Stimulated activated CD4-positive, alpha-beta T cell treated with anti-CD3 and anti-CD28 coated beads, Interleukin-12 subunit alpha, Interleukin-12 subunit beta, amount 100 ng/mL, for 24 hours (primary cell): Measurements from ENCODE around the gene ANTKMT.
"Not testable (repeated sequence)": the region's sequence is repeated elsewhere in the genome, so short reads cannot be mapped to it uniquely, and the experiment has no call there.

Source experiments
- DNase-seq, 2 experiments: peaks; one replicate each; pipeline ENCODE4 v3.0.0-alpha.2; 2020; ENCODE audit warnings: low read depth in 2 of 2

ANTKMT gene

DNA sequence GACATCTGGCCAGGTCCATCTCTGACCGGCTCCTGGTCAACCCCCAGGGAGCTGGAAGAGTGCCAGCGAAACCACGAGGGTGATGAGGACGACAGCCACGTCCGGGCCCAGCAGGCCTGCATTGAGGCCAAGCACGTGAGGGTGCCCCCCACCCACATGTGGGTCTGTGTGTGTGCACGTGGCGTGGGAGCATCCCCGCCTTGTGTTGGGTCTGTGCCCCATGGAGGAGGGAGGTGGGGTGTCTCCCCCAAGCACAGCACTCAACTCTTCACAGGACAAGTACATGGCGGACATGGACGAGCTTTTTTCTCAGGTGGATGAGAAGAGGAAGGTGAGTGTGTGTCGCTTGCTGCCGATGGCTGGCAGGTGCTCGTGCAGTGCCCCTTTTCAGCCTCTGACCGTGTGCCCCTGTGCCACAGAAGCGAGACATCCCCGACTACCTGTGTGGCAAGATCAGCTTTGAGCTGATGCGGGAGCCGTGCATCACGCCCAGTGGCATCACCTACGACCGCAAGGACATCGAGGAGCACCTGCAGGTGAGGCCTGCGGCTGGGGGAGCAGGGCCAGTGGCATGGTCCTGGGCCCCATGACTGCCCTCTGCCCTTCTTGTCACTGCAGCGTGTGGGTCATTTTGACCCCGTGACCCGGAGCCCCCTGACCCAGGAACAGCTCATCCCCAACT is 39.1 kb upstream of the ANTKMT start:
- DNase-seq = no peak

GRCh38 chr16:682493-683395 is 38.2 kb upstream of the ANTKMT start:
- DNase-seq = no peak

- DNase-seq = no peak
Measured at GRCh38 chr16:683396-684070, 37.4 kb upstream of the ANTKMT start.

GRCh38 chr16:684071-684794 is 36.7 kb upstream of the ANTKMT start, which contains the start of gene JMJD8:
TSS of gene JMJD8 (minus strand) at chr16:684334. CDS start at chr16:684319, 15 bp downstream.
- DNase-seq = peak; percentile 97

DNA sequence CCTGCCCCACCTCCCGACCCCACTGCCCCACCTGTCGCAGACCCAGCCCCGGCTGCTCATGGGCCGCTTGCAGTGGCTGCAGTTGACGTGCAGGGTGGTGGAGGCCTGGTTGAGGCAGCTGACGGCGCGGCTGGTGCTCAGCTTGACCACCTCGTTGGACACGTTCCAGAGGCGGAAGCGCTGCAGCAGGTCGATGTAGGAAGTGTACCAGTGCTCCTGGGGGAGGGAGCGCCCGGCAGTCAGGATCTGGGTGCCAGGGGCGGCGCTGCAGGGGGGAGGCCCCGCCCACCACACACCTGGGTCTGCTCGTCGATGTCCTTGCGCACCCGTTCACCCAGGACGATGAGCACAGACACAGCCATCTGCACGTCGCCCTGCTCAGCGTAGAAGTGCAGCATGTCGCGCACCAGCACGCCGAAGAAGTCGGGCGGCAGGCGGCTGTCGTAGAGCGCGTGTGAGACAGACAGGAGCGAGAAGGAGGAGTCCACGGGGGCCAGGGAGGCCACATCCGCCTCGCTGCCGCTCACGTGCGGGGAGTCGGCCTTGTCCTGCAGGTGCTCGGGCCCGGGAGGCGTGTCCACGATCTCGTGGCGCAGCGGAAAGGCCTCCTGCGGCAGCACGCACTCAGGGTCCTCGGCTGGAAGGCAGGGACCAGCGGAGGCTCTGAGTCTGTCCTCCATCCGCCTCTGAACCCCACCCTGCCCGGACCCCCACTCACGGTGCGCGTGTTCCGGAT is 35.8 kb upstream of the ANTKMT start:
- DNase-seq = no peak

DNA sequence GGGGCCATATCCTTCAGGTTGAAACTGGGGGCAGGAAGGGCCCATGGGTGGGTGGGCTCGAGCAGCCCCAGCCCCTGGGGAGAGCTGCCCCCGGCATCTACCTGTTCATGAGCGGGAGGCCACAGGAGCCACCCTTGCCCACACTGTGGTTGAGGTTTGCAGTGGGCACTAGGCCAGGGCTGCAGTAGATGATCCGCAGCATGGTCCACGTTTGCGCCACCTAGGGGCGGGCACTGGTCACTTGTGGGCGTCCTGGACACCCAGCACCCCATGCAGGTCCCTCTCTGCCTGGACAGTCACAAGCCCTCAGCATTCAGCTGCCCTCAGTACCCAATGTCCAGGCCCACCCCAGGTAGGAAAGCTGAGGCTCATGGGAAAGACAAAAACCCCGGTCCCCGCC is 35.0 kb upstream of the ANTKMT start:
- DNase-seq = no peak

DNA sequence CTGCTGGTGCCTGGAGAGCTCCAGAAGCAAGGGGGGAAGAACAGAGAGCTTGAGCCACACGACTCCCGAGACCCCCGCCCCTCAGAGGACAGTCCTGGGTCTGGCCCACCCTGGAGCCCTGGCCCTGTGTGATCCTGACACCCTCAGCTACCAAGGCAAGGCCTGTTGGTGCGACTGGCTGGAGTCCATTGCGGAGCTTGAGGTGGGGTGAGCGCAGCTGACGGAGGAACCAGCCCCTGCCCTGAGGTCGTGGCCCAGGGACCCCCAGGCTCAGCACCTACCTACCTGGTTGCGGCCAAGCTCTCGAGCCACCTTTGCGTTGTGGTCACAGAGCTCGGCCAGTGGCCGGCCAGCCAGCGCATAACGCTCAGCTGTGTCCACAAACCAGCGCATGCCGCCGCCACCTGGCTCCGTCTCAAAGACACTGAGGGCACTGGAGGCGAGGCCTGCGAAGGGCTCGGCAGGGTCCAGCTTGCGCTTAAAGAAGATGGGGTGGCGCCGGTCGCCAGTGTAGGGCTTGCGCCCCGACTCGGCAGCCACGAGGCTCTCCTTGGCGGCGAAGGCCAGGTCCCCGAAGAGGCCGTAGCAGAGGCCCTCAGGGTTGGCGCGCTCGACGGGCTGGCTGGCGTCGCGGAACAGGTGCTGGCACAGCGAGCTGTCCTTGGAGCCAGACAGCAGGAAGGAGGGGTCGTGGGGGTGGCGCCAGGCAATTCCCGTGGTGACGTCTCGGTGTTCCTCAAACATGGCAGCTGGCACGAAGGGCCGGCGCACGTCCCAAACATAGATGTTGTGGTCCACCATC is 34.3 kb upstream of the ANTKMT start:
- no peak for DNase-seq

DNA sequence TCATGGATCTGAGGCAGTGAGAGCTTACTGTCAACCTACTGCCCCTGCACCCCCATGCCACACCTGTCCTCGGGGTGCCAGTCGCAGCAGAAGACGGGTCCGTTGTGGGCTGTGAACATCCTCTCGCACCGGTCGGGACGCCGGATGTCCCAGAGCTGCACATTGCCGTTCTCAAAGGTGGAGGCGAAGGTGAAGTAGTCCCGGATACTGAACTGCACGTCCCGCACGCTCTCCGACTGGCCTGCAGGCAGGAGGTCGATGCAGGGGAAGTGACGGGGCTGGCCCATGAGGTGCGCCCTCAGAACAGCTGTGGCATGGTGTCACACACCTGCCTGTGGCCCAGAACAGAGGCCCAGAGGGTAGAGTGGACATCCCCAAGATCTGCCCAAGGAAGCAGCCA is 33.4 kb upstream of the ANTKMT start:
- no peak for DNase-seq

- no peak for DNase-seq
Measured at GRCh38 chr16:689175-689897, 31.6 kb upstream of the ANTKMT start.

DNA sequence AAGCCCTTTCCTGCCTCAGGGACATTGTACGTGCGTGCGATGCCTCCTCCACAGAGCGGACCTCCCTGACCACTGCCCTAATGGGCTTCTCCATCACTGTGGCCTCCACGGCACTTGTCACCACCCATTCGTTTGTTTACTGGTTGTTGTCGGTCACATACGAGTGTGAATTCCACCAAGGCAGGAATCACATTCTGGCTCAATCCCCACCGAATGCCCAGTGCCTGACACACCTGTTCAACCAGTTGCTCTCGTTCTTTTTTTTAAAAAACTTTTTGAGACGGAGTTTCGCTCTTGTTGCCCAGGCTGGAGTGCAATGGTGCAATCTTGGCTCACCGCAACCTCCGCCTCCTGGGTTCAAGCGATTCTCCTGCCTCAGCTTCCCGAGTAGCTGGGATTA is 29.7 kb upstream of the ANTKMT start:
- not testable (repeated sequence) for DNase-seq

DNA sequence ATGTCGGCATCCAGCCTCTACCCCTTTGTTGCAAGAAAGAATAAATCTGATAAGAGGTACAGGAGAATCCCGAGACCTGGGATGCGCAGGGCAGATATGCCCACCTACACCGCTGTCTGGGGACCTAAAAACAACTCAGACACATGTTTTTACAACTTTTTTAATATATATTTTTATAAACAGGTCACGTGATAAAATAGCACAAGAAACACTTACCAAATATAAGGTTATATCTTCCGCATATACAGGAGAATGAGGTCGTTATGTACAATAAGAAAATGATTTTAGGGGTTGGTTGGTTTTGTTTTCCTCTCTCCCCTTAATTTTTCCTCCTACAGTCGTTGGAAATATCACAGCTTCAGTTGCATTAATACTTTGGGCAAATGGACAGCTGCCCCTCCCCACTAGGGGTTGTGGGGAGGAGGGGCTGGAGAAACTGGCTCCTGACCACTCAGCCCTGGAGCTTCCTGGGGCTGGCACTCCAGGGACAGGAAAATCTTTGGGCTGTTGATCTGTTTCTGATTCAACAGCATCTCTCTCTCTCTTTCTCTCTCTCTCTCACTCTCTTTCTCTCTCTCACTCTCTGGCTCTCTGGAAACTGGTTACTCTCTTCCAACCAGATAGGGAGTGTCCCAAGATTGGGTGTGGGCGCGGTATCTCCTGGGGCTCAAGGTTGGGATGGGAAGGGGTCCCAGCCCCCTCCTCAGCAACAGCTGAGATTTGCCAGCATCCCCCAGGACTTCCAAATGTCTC is 28.4 kb upstream of the ANTKMT start:
- DNase-seq = no peak

DNA sequence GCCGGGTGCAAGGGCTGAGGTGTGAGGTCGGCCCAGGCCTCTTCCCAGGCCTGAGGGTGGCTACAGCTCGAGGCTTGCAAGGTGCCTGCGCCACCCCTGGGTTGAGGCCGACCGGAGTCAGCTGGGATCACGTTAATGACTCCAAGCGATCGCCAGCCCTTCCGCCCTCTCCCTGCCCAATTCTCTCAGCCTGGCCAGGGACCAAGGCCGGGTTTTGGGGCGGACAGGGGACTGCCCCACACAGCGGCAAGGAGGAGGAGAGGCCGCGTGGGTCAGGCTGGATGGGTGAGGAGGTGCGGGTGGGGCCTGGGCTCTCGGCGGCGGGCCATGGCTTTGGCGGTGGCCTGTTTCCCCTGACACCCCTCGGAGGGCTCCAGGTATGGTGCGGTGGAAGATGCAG is 27.6 kb upstream of the ANTKMT start:
- DNase-seq = no peak

GRCh38 chr16:693766-694165 is 27.2 kb upstream of the ANTKMT start:
- DNase-seq = no peak

DNA sequence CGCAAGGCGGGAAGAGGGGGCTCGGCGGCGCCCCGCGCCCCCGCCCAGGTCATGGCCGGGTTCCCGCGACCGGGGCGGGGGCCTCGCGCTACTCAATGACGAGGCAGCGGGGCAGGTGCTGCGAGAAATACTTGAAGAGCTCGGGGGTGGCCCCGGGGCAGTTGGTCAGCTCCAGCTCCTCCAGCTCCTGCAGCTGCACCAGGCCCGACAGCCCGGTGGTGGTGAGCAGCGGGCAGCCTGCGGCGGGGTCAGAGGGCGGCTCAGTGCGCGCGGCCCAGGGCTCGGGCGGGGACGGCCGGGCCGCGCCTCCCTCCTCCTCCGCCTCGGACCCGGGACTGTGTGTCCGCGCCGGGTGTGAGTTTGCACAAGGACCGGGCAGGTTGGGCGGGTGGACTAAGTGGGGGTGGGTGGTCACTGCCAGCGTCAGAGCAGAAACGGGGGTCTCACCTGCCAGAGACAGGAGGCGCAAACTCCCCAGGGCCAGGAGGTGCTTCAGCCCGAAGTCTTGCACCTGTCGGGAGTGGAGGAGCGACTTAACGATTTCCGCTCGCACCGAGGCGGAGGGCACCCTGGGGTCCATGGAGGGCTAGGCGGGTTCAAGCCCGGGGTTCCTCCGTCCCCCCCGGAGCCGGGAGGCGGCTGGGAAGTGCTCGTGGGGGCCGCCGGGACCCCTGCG is 26.6 kb upstream of the ANTKMT start:
- no peak for DNase-seq

GRCh38 chr16:694863-695354 is 26.0 kb upstream of the ANTKMT start:
- DNase-seq = no peak

- DNase-seq = peak in 1 of 2 experiments; percentile 63
Measured at GRCh38 chr16:695355-696089, 25.4 kb upstream of the ANTKMT start.

GRCh38 chr16:698911-699671 is 21.9 kb upstream of the ANTKMT start:
- DNase-seq = no peak
